Suppressor macrophage treated with lipopolysaccharide for 1 hour (primary cell): ENCODE measurements around the gene AFM.

ENCODE experiments used
- DNase-seq, 3 donors: peaks; one replicate each; pipeline ENCODE4 v3.0.0-alpha.2; 2020 to 2022

AFM gene, protein sequence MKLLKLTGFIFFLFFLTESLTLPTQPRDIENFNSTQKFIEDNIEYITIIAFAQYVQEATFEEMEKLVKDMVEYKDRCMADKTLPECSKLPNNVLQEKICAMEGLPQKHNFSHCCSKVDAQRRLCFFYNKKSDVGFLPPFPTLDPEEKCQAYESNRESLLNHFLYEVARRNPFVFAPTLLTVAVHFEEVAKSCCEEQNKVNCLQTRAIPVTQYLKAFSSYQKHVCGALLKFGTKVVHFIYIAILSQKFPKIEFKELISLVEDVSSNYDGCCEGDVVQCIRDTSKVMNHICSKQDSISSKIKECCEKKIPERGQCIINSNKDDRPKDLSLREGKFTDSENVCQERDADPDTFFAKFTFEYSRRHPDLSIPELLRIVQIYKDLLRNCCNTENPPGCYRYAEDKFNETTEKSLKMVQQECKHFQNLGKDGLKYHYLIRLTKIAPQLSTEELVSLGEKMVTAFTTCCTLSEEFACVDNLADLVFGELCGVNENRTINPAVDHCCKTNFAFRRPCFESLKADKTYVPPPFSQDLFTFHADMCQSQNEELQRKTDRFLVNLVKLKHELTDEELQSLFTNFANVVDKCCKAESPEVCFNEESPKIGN

DNA sequence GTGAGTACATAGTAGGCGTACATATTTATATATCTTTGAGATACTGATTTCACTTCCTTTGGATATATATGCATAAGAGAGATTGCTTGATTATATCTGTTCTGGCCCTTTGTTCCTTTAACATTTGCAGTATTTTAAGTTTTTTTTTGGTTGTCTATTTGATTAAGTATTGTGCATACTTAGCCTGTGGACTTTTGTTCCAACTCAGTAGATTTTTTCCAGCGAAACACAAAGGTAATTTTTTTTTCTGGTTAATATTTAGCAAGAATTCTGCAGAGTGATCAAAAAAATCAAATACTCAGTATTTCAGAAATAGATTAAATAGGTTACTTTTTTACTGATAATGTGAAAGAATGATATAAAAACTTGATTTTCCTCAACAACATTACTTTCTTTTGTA is at the start of gene AFM:
Gene AFM (plus strand): TSS at position 388 of the 400 bp plus-strand sequence. CDS start 31 bp downstream, outside the sequence.
- no peak for DNase-seq

DNA sequence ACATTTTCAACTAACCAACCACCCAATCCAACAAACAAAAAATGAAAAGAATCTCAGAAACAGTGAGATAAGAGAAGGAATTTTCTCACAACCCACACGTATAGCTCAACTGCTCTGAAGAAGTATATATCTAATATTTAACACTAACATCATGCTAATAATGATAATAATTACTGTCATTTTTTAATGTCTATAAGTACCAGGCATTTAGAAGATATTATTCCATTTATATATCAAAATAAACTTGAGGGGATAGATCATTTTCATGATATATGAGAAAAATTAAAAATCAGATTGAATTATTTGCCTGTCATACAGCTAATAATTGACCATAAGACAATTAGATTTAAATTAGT is 49.8 kb upstream of the AFM start:
- no peak for DNase-seq

DNA sequence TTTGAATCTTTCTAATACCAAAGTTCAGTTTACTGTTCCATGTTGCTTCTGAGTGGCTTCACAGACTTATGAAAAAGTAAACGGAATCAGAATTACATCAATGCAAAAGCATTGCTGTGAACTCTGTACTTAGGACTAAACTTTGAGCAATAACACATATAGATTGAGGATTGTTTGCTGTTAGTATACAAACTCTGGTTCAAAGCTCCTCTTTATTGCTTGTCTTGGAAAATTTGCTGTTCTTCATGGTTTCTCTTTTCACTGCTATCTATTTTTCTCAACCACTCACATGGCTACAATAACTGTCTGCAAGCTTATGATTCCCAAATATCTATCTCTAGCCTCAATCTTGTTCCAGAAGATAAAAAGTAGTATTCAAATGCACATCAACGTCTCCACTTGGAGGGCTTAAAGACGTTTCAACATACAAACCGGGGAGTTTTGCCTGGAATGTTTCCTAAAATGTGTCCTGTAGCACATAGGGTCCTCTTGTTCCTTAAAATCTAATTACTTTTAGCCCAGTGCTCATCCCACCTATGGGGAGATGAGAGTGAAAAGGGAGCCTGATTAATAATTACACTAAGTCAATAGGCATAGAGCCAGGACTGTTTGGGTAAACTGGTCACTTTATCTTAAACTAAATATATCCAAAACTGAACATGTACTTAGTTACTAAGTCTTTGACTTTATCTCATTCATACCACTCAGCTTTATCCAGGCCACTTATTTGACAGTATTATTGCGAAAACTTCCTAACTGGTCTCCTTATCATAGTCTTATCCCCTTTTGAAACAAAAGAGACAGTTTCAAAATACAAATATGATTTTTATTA is 49.2 kb upstream of the AFM start:
- DNase-seq: no peak

DNA sequence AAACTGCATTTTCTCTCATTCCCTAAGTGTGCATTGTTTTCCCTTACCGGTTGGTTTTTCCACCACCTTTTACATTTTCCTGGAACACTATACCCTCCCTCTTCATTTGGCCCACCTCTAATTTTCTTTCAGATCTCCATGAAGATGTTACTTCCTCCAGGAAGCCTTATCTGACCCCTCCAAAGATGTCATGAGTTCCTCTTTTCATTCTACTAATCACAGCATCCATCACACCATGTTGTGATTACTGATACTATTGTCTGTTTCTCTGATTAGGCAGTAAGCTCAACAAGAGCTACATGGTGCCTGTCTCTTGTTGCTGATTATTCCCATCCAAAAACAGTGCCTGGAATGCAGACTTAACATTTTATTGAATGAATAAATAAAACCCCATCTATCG is 48.4 kb upstream of the AFM start:
- no peak for DNase-seq

DNA sequence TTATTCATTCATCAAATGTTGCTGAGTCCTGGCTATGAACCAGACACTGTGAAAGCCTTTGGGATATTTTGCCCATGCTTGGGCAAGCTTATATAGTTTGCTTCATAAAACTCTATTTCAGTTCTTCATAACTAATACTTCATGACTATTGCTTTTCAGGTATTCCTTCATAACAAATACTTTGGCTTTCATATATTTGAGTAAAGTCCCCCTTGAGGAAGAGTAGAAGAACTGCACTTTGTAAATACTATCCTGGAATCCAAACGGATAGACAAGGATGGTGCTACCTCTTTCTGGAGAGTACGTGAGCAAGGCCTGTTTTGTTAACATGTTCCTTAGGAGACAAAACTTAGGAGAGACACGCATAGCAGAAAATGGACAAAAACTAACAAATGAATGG is 47.2 kb upstream of the AFM start:
- peak; percentile 6 to 45 (median 25) for DNase-seq

DNA sequence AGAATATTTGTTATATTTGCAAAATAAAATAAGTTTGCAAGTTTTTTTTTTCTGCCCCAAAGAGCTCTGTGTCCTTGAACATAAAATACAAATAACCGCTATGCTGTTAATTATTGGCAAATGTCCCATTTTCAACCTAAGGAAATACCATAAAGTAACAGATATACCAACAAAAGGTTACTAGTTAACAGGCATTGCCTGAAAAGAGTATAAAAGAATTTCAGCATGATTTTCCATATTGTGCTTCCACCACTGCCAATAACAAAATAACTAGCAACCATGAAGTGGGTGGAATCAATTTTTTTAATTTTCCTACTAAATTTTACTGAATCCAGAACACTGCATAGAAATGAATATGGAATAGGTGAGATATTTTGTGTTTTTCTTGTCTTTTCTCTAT is 45.6 kb upstream of the AFM start, which contains the start of gene AFP:
Gene AFP (plus strand): TSS at position 238 of the 400 bp plus-strand sequence. CDS start 42 bp downstream, at position 280.
- peak in 1 of 3 donors; percentile 8 for DNase-seq

DNA sequence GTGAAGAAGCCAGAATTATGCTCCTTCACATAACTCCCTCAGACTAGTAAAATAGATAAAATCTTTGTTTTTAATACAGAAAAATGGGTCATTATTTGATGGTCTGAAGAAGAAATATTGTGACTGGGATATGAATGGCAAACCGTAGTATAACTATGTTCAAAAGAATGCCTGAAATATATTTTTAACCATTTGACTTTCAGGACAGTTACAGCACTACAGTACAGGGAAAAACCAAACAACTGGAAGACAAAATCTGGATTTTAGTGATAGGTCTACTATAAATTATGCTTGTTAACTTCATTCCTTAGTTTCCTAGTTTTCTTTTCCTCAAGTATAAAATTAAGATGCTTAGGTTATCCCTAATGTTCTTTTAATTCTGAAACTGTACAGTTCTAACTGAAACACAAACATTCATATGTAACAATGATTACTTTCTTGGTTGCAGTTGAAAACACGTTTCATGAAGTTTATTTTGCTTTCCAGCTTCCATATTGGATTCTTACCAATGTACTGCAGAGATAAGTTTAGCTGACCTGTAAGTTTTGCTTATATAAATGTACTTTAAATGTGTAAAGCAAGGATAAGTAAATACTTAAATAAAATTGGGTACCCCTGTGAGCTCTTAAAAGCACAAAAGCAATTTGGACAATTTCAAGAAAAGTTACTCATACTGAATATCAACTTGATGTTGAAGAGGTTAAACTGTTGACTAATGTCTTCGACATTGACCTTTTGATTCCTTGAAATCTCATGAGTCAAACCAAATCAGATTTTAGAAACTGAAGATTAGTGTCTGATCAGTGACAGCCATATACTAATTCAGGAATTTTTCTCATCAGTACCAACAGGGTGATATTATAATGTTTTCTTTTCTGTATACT is 44.6 kb upstream of the AFM start:
- peak in 1 of 3 donors; percentile 5 for DNase-seq

DNA sequence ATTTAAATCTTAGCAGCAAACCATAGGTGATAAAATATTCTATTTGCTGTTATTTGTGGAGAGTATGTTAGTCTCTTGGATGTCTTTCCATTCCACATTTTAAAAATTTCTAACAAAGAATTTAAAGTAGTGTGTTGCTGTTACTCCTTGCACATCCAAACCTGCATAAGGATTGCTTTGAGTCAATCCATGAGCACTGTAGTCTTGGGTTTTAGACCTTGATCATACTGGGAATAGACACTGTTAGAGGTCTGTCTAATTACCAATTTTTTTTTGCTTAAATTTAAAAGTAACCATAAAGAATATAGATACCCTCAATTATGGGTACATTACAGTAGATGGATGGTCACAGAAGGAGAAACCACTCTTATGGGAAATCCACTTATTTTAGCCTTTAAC is 44.0 kb upstream of the AFM start:
- no peak for DNase-seq

DNA sequence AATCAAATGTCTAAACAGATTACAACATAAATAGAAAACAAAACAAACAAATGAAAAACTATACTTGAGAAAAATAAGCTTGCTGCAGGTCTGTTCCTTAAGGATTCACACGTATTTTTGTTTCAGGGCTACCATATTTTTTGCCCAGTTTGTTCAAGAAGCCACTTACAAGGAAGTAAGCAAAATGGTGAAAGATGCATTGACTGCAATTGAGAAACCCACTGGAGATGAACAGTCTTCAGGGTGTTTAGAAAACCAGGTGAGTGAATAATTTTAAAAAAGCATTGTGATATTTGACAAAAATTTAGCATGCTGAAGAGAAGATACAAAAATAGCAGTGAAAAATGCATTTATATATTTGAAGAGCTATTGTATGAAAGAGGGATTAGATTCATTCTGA is 43.5 kb upstream of the AFM start:
- no peak for DNase-seq

DNA sequence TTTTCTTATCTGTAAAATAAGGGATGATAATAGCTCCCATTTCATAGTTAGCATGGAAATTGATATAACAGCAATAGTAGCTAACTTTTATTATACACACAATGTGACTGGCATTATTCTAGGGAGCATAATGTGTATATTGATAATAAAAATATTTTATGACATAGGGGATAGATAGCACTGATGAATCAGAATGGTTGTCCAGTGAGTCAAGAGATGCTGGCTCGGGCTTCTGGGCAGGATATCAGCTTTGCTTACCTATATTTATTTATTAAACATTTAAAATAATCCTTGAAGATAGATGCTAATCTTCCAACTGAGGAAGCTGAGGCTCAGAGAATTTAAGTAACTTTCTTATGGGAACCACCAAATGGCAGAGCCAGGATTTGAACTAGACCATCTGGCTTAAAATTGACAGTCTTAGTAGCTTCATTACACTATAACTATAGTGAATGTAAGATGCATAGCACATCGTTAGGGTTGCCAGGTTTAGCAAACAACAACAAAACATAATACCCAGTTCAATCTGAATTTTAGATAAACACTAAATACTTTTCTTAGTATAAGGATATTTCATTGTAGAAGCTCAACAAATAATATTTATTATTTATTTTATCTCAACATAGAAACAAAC is 42.8 kb upstream of the AFM start:
- DNase-seq: no peak

DNA sequence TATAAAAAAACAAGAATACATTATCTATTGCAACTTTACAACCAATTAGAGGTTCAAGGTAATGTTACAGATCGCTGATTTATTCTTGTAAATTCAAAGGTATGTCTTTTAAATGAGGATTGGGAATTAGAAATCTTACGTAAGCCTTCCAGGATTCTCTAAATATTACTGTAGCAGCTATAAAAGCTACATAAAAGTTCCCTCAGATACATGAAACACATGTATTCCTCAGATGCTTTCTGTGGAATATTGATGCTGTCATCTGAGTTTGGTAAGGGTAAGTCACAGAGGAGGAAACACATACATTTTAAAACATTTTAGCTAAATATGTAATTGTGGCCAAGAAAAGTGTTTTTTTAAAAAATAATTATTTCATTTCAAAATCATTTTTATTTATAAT is 42.1 kb upstream of the AFM start:
- no peak for DNase-seq

DNA sequence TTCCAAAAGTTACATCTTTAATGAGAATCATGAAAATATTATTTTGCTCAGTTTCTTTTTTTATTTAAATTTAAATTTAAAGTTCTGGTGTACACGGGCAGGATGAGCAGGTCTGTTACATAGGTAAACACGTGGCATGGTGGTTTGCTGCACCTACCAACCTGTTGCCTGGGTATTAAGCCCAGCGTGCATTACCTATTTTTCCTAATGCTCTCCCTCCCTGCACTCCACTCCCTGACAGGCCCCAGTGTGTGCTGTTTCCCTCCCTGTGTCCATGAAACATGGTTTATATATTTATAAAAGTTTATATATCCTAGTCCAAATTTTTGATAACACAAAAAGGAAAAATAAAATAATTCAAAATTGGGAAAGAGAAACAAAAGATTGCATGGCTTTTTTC is 41.6 kb upstream of the AFM start:
- no peak for DNase-seq

DNA sequence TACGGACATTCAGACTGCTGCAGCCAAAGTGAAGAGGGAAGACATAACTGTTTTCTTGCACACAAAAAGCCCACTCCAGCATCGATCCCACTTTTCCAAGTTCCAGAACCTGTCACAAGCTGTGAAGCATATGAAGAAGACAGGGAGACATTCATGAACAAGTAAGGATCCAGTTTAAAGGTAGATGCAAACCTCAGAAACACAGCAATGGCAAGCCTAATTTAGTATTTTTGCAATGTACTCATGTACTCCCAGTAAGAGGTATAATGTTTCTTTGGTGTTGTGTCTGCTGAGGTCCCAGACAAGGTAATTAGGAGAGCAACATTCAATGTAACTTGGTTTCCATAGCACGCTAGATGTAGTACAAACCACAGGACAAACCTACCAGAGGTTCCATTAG is 40.9 kb upstream of the AFM start:
- no peak for DNase-seq

DNA sequence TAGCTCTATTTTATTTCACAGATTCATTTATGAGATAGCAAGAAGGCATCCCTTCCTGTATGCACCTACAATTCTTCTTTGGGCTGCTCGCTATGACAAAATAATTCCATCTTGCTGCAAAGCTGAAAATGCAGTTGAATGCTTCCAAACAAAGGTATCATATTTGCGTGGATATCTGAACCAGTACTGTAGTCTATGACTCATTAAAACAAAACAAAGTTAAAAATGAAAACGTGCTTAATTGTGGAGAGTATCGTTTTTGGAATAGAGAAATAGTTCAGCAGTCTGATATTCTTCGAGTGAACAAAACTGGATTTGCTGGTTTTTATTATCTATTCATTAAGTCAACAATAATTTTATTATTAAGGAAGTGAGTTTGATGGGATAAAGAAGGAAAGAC is 39.3 kb upstream of the AFM start:
- no peak for DNase-seq

DNA sequence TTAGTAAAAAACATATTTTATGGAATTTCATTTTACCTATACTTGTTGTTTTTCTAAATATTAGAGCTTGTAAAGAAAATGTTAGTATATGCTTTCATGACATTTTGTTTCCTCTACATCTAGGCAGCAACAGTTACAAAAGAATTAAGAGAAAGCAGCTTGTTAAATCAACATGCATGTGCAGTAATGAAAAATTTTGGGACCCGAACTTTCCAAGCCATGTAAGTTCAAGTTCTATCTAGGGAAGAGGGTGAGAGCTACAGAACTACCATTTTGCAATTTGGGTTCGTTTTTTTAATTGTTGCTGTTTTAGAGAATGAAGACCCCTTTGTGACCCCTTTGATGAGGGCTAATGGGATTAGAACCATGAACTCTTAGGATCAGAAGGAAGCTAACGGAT is 38.3 kb upstream of the AFM start:
- DNase-seq: peak in 1 of 3 donors; percentile 1

DNA sequence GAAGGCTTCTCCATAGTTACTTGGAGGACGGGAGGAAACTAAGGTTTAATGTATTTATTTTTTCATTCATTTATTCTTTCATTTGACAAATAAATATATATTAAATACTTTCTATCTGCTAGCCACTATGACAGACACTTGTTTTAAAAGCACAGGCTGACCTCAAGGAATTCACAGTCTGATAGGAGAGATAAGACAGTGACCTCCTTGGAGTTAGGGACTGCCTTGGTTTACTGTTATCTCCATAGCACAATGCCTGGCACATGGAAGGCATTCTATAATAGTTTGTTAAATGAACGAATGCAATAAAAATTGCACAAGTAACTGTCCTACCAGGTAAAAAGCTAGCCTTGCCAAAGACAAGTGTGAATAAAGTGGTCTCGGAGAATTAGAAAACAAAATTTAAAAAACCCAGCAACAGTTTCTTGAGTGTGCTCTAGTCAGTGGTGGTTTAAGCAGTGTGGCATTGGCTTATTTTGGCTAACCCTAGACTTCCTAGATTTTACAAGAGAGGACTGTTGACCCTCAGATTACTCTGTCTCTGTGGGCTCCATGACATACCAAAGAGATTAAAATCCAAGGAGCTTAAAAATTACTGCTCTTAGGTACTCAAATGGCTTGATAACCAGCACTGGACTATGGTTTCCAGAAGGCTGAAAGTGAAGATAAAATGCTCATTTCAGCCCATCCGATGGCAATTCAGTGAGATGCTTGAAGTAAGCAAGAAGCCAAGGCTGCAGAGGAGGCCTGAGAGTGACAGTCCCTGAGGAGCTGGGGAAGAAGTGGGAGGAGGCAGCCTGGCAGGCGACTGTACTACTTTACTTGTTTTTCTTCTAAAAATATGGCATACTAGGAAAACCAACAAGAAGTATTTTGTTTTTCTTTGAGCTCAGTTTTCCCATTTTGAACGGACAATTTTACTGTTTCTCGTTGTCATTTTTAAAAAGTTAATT is 35.9 kb upstream of the AFM start:
- DNase-seq: peak in 1 of 3 donors; percentile 1

DNA sequence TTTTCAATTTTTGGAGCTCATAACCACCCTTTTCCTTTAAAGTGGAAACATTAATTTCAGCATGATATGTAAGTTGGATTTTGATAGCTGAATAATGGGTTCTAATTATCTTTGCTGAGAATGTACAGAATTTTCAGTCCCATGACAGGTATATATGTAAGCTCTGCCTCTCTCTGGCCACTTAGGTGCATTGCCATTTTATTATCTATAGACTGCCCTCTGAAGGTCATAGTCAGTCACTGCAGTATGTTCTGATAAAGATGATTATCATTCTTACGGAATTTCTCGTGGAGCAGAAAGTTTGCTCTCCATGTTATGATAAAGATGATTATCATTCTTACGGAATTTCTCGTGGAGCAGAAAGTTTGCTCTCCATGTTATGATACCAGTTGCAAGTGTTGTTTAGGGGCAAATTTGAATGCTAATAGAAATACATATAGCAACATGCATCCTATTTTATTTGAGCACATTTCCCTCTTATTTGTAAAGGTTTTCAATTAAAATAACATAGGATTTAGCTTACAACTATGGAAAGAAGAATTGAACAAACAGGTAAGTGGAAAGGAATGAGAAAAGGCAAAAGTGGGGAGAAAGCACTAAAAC is 35.1 kb upstream of the AFM start:
- DNase-seq: peak; percentile 54 to 82 (median 76)

DNA sequence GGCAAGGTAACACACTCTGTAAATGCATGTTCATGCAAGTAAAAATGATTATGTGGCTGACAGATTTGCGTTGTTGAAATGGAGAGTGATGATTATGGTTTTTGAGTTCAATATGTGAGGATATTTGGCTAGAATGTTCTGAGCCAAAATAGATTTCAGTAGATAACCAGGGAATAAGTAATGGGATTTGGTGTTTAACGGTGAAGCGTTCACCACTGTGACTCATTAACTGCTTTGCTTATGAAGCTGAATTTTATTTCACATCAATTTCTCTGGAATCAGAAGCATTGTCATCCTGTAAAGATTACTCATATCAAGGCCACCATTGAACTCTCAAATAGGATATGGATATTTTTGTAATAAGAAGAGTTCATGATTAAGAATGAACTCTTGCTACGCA is 33.9 kb upstream of the AFM start:
- DNase-seq: peak in 2 of 3 donors; percentile 11 to 15

DNA sequence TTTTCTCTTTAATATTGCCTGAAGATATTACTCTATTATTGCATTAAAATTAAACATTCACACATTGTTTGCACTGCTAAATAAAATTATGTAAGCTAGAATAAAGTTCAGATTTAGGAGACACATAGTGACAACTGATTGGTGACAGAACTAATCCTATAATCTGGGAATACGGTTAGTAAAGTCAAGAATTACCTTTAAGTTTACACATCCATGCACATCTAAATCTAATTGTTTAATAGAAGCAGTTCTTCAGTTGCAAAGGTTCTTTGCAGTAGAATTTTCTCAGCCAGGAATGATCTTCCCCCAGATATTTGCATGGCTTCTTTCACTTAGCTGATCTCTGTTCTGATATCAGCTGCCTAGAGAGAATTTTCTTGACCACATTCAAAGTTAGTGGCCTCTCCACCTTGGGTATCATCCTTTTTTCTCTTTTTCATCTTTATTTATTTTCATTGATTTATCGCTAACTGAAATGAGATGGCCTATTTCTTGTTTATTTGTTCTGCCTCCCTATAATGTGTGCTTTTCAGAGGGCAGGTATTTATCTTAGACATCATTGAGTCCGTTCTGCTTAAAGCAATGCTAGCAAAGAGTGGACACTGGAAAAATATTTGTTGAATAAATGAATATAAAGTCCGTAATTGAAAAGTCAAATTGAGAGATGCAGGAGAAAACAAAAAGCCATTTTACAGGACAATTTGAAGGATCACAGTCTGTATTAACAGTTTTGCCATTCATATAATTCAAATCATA is 32.9 kb upstream of the AFM start:
- no peak for DNase-seq
